Measurements from ENCODE around the gene WDR38. TPM values are rescaled to one million over a fixed set of nuclear protein-coding genes. Genes with fewer than 3 reads are reported as not detected.
A peak's percentile ranks its signal among the peaks of the same experiment; 100 is the strongest.

WDR38 gene
- total RNA-seq, 2 experiments from 2014 or later: not detected

DNA sequence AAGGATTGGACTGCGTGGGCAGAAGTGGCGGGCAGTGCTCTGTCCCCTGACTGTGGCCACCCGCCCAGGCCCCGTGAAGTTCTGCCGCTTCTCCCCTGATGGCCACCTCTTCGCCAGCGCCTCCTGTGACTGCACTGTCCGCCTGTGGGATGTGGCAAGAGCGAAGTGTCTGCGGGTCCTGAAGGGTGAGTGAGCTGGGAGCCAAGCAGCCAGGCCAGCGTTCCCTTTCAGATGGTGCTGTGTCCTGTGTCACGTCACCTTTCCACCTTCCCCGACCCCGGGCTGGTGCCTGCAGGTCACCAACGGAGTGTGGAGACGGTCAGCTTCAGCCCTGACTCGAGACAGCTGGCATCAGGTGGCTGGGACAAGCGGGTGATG, 2.3 kb downstream of the WDR38 start:
- H3K4me3 Mint-ChIP-seq: no peak overlapping the region
- H3K9me3 Mint-ChIP-seq: no peaks in the 10 kb centered on the region
- peaks cover 26% of the 10 kb centered on the region for H3K4me1 Mint-ChIP-seq
- H3K27me3 Mint-ChIP-seq: peaks cover 4% of the 10 kb centered on the region
- peaks cover 31% of the 10 kb centered on the region for H3K36me3 Mint-ChIP-seq (ENCODE audit: low read depth)
- ChIA-PET POLR2A (no interaction called here), CTCF (interaction anchor here (1.1 to 10.0 kb wide), 3 partner anchors 16 to 82 kb away, joined by 3 to 173 read pairs (median 15); partner anchors contain the start of genes NR6A1 and OLFML2A)
- no peak overlapping the region for H3K27ac Mint-ChIP-seq
- DNase-seq: no peak

GRCh38 chr9:124855944-124856765, 2.9 kb downstream of the WDR38 start:
- no peak for DNase-seq
- Mint-ChIP-seq H3K4me1 (peaks cover 30% of the 10 kb centered on the region), H3K27me3 (peaks cover 3% of the 10 kb centered on the region), H3K4me3 (no peak overlapping the region), H3K27ac (no peak overlapping the region), H3K9me3 (no peaks in the 10 kb centered on the region), H3K36me3 (ENCODE audit: low read depth) (peaks cover 36% of the 10 kb centered on the region)
- CTCF ChIA-PET: interaction anchor here (1.1 to 10.0 kb wide), 2 partner anchors 16 to 83 kb away, joined by 3 to 173 read pairs; partner anchors contain the start of genes NR6A1 and OLFML2A
- POLR2A ChIA-PET: interaction anchor here (0.7 kb wide), 1 partner anchor 61 kb away, joined by 3 read pairs; no protein-coding TSS in a partner anchor

DNA sequence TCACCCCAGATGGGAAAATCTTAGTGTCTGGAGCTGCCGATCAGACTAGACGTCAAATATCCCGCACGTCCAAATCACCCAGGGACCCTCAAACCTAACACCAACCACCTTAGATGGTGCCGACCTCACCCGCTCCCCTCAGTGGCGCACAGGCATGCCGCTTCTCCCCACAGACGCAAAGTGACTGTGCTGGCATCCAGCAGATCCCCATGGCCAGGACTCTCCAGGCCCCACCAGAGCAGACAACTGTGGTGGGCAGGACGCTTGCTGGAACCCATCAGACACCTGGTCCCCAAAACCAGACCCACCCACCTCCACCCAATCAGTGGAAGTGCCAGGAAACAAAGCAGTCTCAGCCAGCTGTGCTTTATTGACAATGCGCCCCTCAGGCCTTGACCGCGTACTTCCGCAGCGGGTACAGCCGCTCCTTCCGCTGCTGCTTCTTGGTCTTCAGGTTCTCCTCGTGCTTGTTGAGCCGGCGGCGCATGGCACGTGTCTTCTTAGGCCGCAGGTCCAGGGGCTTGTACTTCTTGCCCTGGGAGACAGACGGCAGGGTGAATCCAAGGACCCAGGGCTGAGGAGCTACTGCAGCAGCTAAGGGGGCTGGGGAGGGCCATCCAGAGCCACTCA, 4.4 kb downstream of the WDR38 start:
- ChIA-PET CTCF (interaction anchor here (10.0 kb wide), 1 partner anchor 85 kb away, joined by 173 read pairs; the partner anchor contains the start of genes NR6A1 and OLFML2A), POLR2A (interaction anchor here (0.7 kb wide), 1 partner anchor 108 kb away, joined by 3 read pairs; no protein-coding TSS in a partner anchor)
- no peak overlapping the region for H3K4me3 Mint-ChIP-seq
- H3K27ac Mint-ChIP-seq: no peak overlapping the region
- H3K9me3 Mint-ChIP-seq: no peaks in the 10 kb centered on the region
- peaks cover 38% of the 10 kb centered on the region for H3K36me3 Mint-ChIP-seq (ENCODE audit: low read depth)
- H3K27me3 Mint-ChIP-seq: peaks cover 2% of the 10 kb centered on the region
- no peak for DNase-seq
- H3K4me1 Mint-ChIP-seq: peaks cover 33% of the 10 kb centered on the region

DNA sequence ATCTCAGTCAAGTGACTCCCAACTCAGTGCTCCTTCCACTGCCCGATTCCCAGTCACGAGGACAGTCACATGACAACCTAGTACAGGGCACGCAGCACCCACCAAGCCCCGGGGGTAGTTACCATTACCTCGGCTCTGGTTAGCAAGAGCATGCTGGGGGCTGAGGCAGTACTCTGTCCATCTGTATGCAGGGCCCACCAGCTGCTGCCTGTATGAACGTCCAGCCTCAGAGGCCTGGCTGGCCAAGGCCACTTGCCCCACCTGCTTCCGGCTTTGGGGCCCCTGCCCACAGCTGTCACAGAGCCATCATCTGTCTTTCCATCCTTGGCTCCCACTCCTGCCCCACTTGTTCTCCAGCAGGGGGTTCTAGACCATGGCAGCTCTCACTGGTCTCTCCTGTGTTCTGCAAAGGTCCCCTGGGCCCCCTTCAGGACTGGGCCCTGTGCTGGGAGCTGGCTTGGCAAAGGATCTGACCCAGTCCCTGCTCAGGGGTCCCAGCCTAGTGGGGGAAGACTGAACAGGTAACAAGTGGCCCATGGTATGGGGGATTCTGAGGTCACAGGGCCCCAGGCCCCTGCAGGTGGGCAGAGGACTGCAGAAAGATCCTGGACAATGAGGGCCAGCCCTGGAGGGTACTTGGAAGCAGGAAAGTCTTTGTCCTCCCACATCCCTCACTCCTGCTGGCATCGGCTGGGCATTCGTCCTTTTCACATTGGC, 5.2 kb downstream of the WDR38 start:
- no peaks in the 10 kb centered on the region for H3K27me3 Mint-ChIP-seq
- H3K4me3 Mint-ChIP-seq: no peak overlapping the region
- DNase-seq: no peak
- peaks cover 38% of the 10 kb centered on the region for H3K36me3 Mint-ChIP-seq (ENCODE audit: low read depth)
- H3K27ac Mint-ChIP-seq: no peak overlapping the region
- no peaks in the 10 kb centered on the region for H3K9me3 Mint-ChIP-seq
- POLR2A ChIA-PET: no interaction called here
- CTCF ChIA-PET: interaction anchor here (1.1 to 10.0 kb wide), 2 partner anchors 85 to 122 kb away, joined by 4 to 173 read pairs; partner anchors contain the start of genes NR6A1 and OLFML2A
- peaks cover 32% of the 10 kb centered on the region for H3K4me1 Mint-ChIP-seq

DNA sequence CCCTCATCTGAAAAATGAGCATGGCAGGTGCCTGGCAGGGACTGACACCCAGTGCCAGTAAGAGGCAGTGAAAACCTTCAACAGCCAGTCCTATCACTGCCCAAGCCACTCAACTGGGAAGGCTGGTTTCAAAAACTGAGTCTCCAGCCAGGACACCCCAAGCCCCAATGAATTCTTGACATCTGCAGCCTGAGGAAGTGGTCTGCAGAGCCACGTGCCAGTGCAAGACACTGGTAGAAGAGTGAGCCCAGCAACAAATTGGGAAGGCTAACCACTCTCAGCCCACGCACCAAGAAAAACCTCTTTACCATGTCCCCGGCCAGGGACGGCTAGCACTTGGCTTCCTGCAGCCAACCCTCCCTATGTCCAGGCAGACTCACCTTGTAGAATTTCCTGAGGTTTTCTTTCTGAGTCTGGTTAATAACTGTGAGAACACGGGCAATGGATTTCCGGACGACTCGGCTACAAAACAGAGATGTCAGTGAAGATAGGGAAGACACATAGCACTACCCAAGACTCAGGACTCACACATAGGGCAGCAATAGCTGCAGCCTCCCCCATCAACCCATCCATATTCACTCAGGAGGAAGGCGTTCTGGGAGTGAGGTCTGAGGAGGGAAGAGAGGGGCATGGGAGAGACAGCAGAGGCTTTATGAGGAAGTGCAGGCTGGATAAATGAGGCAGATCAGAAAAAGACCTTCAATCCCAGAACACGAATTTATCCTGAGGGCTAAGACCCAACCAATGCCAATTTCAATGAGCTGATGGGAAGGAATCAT, 6.7 kb downstream of the WDR38 start:
- Mint-ChIP-seq H3K9me3 (no peaks in the 10 kb centered on the region), H3K36me3 (ENCODE audit: low read depth) (peaks cover 38% of the 10 kb centered on the region)

DNA sequence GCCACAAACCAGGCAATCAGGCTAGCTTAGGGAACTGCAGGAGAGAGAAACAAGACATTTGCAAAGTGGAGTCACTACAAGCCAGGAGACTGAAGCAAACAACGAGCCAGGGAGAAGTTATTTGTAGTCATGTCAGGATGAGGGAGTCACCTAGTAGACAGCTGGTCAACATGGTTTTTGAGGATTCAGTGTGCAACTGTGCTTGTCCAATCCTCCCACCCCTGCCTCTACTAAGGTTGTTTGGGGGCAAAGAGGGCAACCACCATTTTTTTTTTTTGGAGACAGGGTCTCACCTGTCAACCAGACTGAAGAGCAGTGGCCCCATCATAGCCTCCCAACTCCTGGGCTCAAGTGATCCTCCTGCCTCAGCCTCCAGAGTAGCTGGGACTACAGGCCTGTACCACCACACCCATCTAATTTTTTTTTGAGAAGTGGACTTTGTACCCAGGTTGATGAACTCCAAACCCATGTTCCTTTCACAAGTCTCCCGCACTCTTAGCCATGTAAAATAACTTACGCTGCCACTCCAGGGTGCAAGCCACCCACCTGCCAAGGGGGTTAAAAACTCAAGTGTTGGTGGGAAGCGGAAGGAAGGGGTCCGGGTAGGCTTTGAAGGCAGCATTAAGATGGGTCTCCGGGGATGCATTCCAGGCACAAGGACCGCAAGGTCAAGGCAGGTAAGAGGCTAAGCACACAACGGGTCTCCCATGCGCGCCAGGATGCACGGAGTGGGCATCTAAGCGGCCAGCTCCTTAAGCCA, 7.5 kb downstream of the WDR38 start:
- peak overlapping the region; percentile 97 for H3K27ac Mint-ChIP-seq
- POLR2A ChIA-PET: interaction anchor here (0.6 to 1.0 kb wide), 4 partner anchors 10 to 266 kb away, joined by 3 to 4 read pairs (median 3); no protein-coding TSS in a partner anchor
- peaks cover 38% of the 10 kb centered on the region for H3K36me3 Mint-ChIP-seq (ENCODE audit: low read depth)

More for the DNA sequence above, 6.7 kb downstream of the WDR38 start:
- no peak for DNase-seq
- peak overlapping the region; percentile 97 for H3K27ac Mint-ChIP-seq
- H3K4me1 Mint-ChIP-seq: peaks cover 33% of the 10 kb centered on the region
- ChIA-PET CTCF (interaction anchor here (0.8 to 3.4 kb wide), 3 partner anchors 8 to 13 kb away, joined by 3 to 33 read pairs (median 7); partner anchors contain the start of gene WDR38), POLR2A (no interaction called here)
- no peaks in the 10 kb centered on the region for H3K27me3 Mint-ChIP-seq
- H3K4me3 Mint-ChIP-seq: peak overlapping the region; percentile 89

GRCh38 chr9:124861342-124862229, 8.3 kb downstream of the WDR38 start, which contains the start of the genes ARPC5L and RPL35:
TSS of gene ARPC5L (plus strand) at chr9:124862130. CDS start at chr9:124869291, 7,161 bp downstream.
TSS of gene RPL35 (minus strand) at chr9:124861957. CDS start at chr9:124861912, 45 bp downstream.
- DNase-seq: peak; percentile 95
- peaks cover 38% of the 10 kb centered on the region for H3K36me3 Mint-ChIP-seq (ENCODE audit: low read depth)
- no peaks in the 10 kb centered on the region for H3K9me3 Mint-ChIP-seq
- peak within 1 kb of the TSS; percentile 89 for H3K4me3 Mint-ChIP-seq
- ChIA-PET POLR2A (interaction anchor here (0.6 to 1.0 kb wide), 5 partner anchors 9 to 379 kb away, joined by 3 to 4 read pairs (median 3); partner anchors contain the start of gene HSPA5), CTCF (interaction anchor here (0.6 to 3.4 kb wide), 5 partner anchors 10 to 866 kb away, joined by 3 to 33 read pairs (median 4); partner anchors contain the start of genes NR6A1 and WDR38)
- no peaks in the 10 kb centered on the region for H3K27me3 Mint-ChIP-seq
- peaks cover 33% of the 10 kb centered on the region for H3K4me1 Mint-ChIP-seq
- H3K27ac Mint-ChIP-seq: peak within 1 kb of the TSS; percentile 97

More for the DNA sequence above, 7.5 kb downstream of the WDR38 start:
- Mint-ChIP-seq H3K9me3 (no peaks in the 10 kb centered on the region), H3K4me1 (peaks cover 33% of the 10 kb centered on the region), H3K4me3 (peak overlapping the region; percentile 89), H3K27me3 (no peaks in the 10 kb centered on the region)
- CTCF ChIA-PET: interaction anchor here (0.8 to 3.4 kb wide), 4 partner anchors 9 to 270 kb away, joined by 3 to 33 read pairs (median 6); partner anchors contain the start of gene WDR38
- DNase-seq: no peak

DNA sequence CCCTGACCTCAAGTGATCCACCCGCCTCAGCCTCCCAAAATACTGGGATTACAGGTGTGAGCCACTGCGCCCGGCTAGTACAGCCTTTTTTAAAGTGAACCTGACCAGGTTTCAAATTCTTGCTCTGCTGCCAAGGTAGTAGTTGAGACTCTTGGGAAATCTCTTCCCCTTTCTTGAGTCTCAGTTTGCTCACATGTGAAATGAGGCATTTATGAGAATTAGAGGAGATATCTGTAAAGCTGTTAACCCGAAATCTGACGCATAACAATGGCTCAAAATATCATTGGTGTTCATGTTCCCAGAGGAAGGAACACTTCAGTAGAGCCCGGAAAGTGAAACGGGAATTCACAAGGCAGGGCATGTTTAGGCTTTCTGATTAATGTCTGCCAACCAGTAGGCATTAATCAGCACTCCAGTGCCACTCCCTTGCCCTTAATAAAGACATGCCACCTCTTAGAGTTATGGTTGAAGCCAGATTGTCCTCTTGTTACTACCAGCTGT, 10.2 kb downstream of the WDR38 start:
- H3K27me3 Mint-ChIP-seq: no peaks in the 10 kb centered on the region
- H3K9me3 Mint-ChIP-seq: no peaks in the 10 kb centered on the region
- POLR2A ChIA-PET: no interaction called here
- H3K4me1 Mint-ChIP-seq: peaks cover 45% of the 10 kb centered on the region
- DNase-seq: no peak
- CTCF ChIA-PET: interaction anchor here (0.5 to 3.4 kb wide), 3 partner anchors 9 to 21 kb away, joined by 3 to 33 read pairs (median 5); partner anchors contain the start of gene WDR38
- H3K27ac Mint-ChIP-seq: peak overlapping the region; percentile 36
- peak overlapping the region; percentile 56 for H3K4me3 Mint-ChIP-seq
- H3K36me3 Mint-ChIP-seq (ENCODE audit: low read depth): peaks cover 31% of the 10 kb centered on the region

GRCh38 chr9:124868511-124869465, 15.5 kb downstream of the WDR38 start:
- Mint-ChIP-seq H3K9me3 (no peaks in the 10 kb centered on the region), H3K36me3 (ENCODE audit: low read depth) (peaks cover 34% of the 10 kb centered on the region), H3K27me3 (no peaks in the 10 kb centered on the region), H3K4me1 (peaks cover 51% of the 10 kb centered on the region), H3K27ac (peak overlapping the region; percentile 98), H3K4me3 (peak overlapping the region; percentile 90)
- POLR2A ChIA-PET: interaction anchor here (0.7 kb wide), 1 partner anchor 95 kb away, joined by 3 read pairs; no protein-coding TSS in a partner anchor
- CTCF ChIA-PET: interaction anchor here (0.5 to 2.2 kb wide), 2 partner anchors 16 to 22 kb away, joined by 3 to 11 read pairs; partner anchors contain the start of gene WDR38
- DNase-seq: peak; percentile 89

All from activated CD4-positive, alpha-beta T cell treated with anti-CD3 and anti-CD28 coated beads, Interleukin-2, amount 10 ng/mL, durations not matched to agents 7 days and 5 days (primary cell).